HG02798 (cell line): ENCODE measurements around the gene SMIM9.
"Not testable (repeated sequence)": the region's sequence is repeated elsewhere in the genome, so short reads cannot be mapped to it uniquely, and the experiment has no call there.

Source experiments
- ATAC-seq: cut with Tn5 transposase; IDR thresholded peaks from one replicate; pipeline ENCODE4 v1.9.1; 2021; ENCODE audit warnings: mild to moderate bottlenecking; ENCODE audit not compliant: unreplicated experiment, poor library complexity

SMIM9 gene

GRCh38 chrX:154816326-154816898, 18.1 kb downstream of the SMIM9 start:
- ATAC-seq = not testable (repeated sequence)

DNA sequence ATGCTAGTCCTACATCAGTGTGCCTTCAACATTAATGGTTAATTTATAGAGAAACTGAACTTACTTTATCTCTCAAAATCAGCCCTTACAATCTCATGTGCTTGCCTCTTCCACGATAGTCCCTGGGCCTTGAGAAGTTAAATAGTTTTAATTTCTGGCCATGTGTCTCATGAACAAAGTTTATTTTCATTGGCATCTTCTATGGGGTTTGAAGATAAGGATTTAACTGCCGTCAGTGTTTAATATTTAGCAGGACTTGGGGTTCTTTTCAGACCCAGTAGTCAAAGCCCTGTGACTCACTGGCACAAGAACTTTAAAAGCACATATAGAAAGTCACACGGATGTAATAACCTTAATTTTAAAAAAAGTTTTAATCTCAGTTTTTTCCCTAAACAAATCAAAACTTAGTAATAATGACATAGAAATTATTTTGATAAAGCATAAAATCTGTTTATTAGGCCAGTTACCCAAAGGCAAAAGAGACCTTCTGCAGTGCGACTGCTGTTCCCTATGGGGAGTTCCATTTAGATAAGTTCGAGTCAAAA, 19.1 kb downstream of the SMIM9 start:
- ATAC-seq = no peak

GRCh38 chrX:154813801-154814200, 20.7 kb downstream of the SMIM9 start:
- ATAC-seq = no peak

- no peak for ATAC-seq
These were observed 21.9 kb downstream of the SMIM9 start for GRCh38 chrX:154812341-154813101.

GRCh38 chrX:154809939-154810665, 24.4 kb downstream of the SMIM9 start:
- no peak for ATAC-seq

DNA sequence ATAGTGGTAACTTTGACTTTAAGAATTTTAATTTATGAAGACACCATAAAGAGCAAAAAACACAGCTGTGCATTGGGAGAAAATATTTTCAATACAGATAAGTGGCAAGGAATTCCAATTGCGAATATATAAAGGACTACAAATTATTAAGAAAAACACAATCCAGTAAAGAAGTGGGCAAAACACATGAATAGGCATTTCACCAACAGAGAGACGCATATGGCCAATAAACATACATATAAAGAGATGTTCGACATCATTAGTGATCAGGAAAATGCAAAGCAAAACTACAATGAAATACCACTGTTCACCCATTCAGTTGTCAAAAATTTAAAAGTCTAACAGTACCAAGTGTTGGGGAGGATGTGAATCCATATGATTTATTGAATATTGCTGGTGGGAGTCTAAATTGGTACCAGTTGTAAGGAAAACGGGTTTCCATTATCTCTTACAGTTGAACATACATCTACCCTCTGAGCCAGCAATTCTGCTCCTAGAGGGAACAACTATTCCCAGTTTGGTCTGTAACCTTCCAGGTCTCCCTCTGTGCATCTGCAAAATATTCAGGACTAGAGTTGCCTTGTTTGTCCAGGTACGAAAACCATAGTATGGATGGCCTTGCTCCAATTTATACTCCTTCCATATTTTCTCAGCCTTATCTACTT, 27.5 kb downstream of the SMIM9 start:
- ATAC-seq = no peak

GRCh38 chrX:154805696-154806091, 28.8 kb downstream of the SMIM9 start:
- ATAC-seq = no peak

GRCh38 chrX:154804957-154805695, 29.3 kb downstream of the SMIM9 start, which contains the start of gene MPP1:
Gene MPP1 (minus strand): TSS chrX:154805485. CDS start chrX:154805373, 112 bp downstream.
- peak; percentile 98 for ATAC-seq

- no peak for ATAC-seq
These were observed 30.1 kb downstream of the SMIM9 start for GRCh38 chrX:154804261-154804956.

DNA sequence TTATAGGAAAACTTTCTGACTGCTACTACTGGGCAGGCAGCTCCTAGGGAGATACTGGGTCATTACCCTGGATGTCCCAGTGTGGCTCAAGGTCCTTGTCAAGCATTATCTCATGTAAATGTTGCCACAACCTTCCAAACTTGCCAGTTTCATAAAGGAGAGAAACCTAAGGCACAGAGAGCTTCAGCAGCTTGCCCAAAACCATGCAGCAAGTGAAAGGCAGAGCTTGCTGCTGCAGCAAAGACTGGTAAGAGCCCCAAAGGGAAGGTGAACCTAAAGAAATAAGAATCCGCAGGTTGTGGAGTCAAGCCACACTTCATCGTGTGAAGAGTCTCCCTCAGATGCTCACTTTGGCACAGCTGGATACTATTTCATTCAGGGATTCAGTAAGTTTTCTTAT, 31.5 kb downstream of the SMIM9 start:
- ATAC-seq = no peak

DNA sequence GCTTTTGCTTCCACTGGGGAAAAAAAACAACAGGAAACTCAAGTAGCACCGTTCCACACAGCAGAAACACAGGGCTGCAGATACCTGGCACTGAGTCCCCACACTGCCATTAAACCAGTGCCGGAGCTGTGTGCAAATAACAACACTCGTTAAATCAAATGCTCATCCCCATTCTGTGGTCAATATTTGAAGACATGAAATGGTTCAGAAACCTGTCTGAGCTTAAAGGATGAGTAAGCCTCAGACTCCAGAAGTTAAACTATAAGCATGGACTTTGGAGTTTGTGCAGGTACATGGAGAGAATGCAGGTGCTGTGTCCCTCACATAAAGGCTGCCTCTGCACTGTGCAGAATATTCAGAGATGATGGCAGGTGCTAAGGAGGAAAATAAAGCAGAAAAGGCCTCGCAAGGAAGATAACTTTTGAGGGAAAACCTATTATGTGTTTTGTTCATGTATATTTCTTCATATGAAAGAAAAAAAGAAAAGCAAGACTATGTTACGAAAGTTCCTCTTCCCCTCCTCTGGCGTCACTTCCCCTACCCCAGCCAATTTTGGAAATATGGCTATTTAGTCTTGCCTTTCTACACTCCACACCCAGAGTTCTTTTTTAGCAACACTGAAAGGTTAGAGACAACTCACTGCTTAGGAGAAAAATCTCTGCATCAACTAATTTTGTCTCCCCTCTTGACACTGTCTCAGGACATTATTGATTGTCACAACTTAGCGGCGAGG, 33.8 kb downstream of the SMIM9 start:
- ATAC-seq = no peak

- ATAC-seq = no peak
These were observed 34.7 kb downstream of the SMIM9 start for GRCh38 chrX:154799556-154800348.

DNA sequence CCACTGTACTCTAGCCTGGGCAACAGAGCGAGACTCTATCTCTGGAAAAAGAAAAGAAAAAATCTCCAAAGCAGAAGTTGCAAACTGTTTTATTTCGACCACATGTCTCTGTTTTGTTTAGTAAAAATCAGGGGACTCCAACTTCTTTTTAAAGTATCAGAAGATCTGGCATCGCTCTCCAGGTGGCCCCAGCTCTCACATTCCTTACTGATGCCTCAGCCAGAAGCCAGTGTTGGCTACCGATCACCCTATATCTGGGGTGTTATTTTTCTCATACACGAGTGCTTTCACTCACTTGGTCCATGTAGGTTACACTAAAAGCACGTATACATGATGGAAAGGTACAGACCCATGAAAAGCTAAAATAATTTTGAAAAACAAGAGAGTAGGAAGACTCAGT, 37.5 kb downstream of the SMIM9 start:
- ATAC-seq = no peak

GRCh38 chrX:154795016-154795415, 39.4 kb downstream of the SMIM9 start:
- no peak for ATAC-seq

GRCh38 chrX:154793084-154793795, 41.2 kb downstream of the SMIM9 start:
- no peak for ATAC-seq

- ATAC-seq = no peak
These were observed 42.5 kb downstream of the SMIM9 start for GRCh38 chrX:154791939-154792338.

DNA sequence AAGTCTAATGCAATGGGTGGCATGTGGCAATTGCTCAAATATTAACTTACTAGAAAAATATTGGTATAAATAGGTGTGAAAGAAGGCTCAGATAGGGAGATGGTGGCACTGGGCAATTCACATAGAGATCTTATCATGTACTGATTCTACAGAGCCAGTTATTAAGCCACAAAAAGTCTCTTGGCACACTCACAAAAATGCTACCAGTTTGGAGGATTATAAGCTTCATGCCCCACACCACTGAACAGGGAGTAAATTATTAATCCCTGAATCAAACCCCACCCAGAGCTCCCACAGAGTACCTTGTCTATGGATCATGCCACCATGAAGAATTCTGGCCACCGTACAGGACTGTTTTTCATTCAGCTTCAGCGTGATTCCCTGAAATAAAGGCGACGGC, 43.0 kb downstream of the SMIM9 start:
- ATAC-seq = no peak
